Ovary (tissue), 3 donors: ENCODE measurements around the gene EFCC1.

Experiments
- POLR2A ChIP-seq: fragments of 450-650 bp; IDR thresholded peaks from one replicate; pipeline ENCODE4 v1.6.1; 2017; ENCODE audit warnings: antibody characterized with exemption, mild to moderate bottlenecking, moderate library complexity
- TF ChIP-seq, protein P1 (sequence below), 3 donors: fragments of 450-650 bp in 2 of 3; fragments of 200-600 bp in 1 of 3; IDR thresholded peaks; one replicate each; pipeline versions ENCODE4 v1.5.1 to v1.8.0; 2016 to 2022; ENCODE audit warnings: antibody characterized with exemption in 3 of 3, mild to moderate bottlenecking in 1 of 3
- donor health status: DM: no; HTN: no; CAD: no.

DNA sequence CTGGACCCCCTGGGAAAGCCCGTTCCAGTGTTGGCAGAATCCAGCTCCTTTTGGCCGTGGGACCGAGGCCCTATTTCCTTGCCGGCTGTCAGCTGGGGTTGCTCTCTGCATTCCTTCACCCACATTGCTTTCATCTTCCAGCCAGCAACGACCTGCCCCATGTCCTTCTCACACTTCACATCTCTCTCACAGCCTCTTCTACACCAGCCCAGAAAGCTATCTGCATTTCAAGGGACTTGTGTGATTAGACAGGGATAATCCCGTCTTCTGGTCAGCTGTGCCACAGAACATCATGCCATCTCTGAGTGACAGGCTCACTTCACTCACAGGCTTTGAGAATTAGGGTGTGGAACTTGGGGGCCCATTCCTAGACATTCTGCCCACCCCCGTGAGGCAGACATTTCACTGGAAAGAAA is 16.4 kb downstream of the EFCC1 start:
- TF ChIP-seq, protein P1, sequence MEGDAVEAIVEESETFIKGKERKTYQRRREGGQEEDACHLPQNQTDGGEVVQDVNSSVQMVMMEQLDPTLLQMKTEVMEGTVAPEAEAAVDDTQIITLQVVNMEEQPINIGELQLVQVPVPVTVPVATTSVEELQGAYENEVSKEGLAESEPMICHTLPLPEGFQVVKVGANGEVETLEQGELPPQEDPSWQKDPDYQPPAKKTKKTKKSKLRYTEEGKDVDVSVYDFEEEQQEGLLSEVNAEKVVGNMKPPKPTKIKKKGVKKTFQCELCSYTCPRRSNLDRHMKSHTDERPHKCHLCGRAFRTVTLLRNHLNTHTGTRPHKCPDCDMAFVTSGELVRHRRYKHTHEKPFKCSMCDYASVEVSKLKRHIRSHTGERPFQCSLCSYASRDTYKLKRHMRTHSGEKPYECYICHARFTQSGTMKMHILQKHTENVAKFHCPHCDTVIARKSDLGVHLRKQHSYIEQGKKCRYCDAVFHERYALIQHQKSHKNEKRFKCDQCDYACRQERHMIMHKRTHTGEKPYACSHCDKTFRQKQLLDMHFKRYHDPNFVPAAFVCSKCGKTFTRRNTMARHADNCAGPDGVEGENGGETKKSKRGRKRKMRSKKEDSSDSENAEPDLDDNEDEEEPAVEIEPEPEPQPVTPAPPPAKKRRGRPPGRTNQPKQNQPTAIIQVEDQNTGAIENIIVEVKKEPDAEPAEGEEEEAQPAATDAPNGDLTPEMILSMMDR (IDR thresholded peaks at IDR 0.05), result no peak
- no peak for TF ChIP-seq POLR2A
